OCI-LY1 (cell line): ENCODE results near the gene CRTAP.

Source experiments
- EZH2 ChIP-seq: fragments of 200-600 bp; sonication (generic), shearing (Covaris generic); IDR thresholded peaks from 2 replicates; pipeline ENCODE4 v1.8.0; 2017; ENCODE audit warnings: borderline replicate concordance, mixed run types, mild to moderate bottlenecking, antibody characterized with exemption, low read length, moderate library complexity, mixed read lengths
- TF ChIP-seq, protein P1 (sequence below): fragments of 200-600 bp; sonication (generic), shearing (Covaris generic); IDR thresholded peaks from 2 replicates; pipeline ENCODE4 v1.5.1; 2017; ENCODE audit warnings: mild to moderate bottlenecking, antibody characterized with exemption, low read length, moderate library complexity, mixed read lengths

DNA sequence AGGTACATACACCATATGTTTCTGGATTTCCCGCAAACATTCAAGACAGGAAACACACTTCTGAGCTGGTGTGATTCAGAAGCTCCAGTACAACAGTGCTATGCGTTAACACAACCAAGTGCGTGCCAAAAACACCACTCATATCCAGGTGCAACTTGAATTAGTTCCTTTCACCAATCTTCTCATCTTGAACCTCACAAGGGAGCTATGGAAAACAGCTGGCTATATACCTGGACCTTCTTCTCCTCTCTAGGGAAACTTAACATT is 73.5 kb downstream of the CRTAP start:
- TF ChIP-seq, protein P1, sequence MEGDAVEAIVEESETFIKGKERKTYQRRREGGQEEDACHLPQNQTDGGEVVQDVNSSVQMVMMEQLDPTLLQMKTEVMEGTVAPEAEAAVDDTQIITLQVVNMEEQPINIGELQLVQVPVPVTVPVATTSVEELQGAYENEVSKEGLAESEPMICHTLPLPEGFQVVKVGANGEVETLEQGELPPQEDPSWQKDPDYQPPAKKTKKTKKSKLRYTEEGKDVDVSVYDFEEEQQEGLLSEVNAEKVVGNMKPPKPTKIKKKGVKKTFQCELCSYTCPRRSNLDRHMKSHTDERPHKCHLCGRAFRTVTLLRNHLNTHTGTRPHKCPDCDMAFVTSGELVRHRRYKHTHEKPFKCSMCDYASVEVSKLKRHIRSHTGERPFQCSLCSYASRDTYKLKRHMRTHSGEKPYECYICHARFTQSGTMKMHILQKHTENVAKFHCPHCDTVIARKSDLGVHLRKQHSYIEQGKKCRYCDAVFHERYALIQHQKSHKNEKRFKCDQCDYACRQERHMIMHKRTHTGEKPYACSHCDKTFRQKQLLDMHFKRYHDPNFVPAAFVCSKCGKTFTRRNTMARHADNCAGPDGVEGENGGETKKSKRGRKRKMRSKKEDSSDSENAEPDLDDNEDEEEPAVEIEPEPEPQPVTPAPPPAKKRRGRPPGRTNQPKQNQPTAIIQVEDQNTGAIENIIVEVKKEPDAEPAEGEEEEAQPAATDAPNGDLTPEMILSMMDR = no peak
- no peak for TF ChIP-seq EZH2
